Pons (tissue), 1 donor: ENCODE measurements around the gene DRICH1.
"Not testable (repeated sequence)": the region's sequence is repeated elsewhere in the genome, so short reads cannot be mapped to it uniquely, and the experiment has no call there.

Experiments
- DNase-seq: peaks from one replicate; pipeline ENCODE4 v3.0.0-alpha.2; 2016; ENCODE audit warnings: low spot score

DRICH1 gene

GRCh38 chr22:23649071-23649501 is 17.0 kb upstream of the DRICH1 start:
- no peak for DNase-seq

GRCh38 chr22:23646526-23646925 is 14.4 kb upstream of the DRICH1 start:
- DNase-seq, result not testable (repeated sequence)

GRCh38 chr22:23640206-23640605 is 8.1 kb upstream of the DRICH1 start:
- not testable (repeated sequence) for DNase-seq

- no peak for DNase-seq
Observed at GRCh38 chr22:23639661-23640060, 7.5 kb upstream of the DRICH1 start.

- DNase-seq, result no peak
Observed at GRCh38 chr22:23638611-23639010, 6.5 kb upstream of the DRICH1 start.

GRCh38 chr22:23635291-23635690 is 3.2 kb upstream of the DRICH1 start:
- DNase-seq, result not testable (repeated sequence)

- DNase-seq, result not testable (repeated sequence)
Observed at GRCh38 chr22:23628056-23628743, 3.9 kb downstream of the DRICH1 start.

- peak; percentile 6 for DNase-seq
Observed at GRCh38 chr22:23627401-23628055, 4.6 kb downstream of the DRICH1 start.

GRCh38 chr22:23626286-23626975 is 5.7 kb downstream of the DRICH1 start:
- no peak for DNase-seq

GRCh38 chr22:23622634-23623033 is 9.5 kb downstream of the DRICH1 start:
- no peak for DNase-seq

- DNase-seq, result not testable (repeated sequence)
Observed at GRCh38 chr22:23621916-23622315, 10.2 kb downstream of the DRICH1 start.

- DNase-seq, result no peak
Observed at GRCh38 chr22:23621082-23621780, 10.9 kb downstream of the DRICH1 start.

GRCh38 chr22:23613193-23613972 is 18.7 kb downstream of the DRICH1 start:
- no peak for DNase-seq

- no peak for DNase-seq
Observed at GRCh38 chr22:23609983-23610781, 21.9 kb downstream of the DRICH1 start.

- no peak for DNase-seq
Observed at GRCh38 chr22:23608583-23608982, 23.5 kb downstream of the DRICH1 start.

GRCh38 chr22:23606204-23607131 is 25.7 kb downstream of the DRICH1 start:
- no peak for DNase-seq

- DNase-seq, result no peak
Observed at GRCh38 chr22:23604939-23605712, 27.0 kb downstream of the DRICH1 start.

GRCh38 chr22:23603266-23603665 is 28.9 kb downstream of the DRICH1 start:
- DNase-seq, result no peak
